K562 treated with DMSO at 1 percent for 48 hours (cell line): ENCODE data around the gene SRSF7. TPM values are rescaled to one million over a fixed set of nuclear protein-coding genes. Genes with fewer than 3 reads are reported as not detected.

Experiments
- total RNA-seq: library from RNA; unstranded; fragments of 300-600 nt; gene quantifications from 2 replicates; pipeline ENCODE4 v1.2.3, GENCODE V29; 2022; ENCODE audit warnings: low replicate concordance; ENCODE audit errors: extremely low read depth

Gene SRSF7
- total RNA-seq: not detected in 2 replicates

GRCh38 chr2:38750891-38751595 lies at the start of gene SRSF7:
TSS of gene SRSF7 (minus strand) at chr2:38751361. CDS start at chr2:38751256, 105 bp downstream.

Other genes with a start within 250 kb of the SRSF7 start
- gene HNRNPLL, start 148.4 kb downstream of the SRSF7 start, total RNA-seq: not detected in 2 replicates
- gene GALM, start 85.2 kb downstream of the SRSF7 start, total RNA-seq: not detected in 2 replicates
- gene GEMIN6, start 26.8 kb upstream of the SRSF7 start, total RNA-seq: not detected in 2 replicates
- not detected in 2 replicates for gene DHX57, start 124.6 kb upstream of the SRSF7 start, total RNA-seq
- gene MORN2, start 124.6 kb upstream of the SRSF7 start, total RNA-seq: not detected in 2 replicates
- not detected in 2 replicates for gene ARHGEF33, start 138.5 kb upstream of the SRSF7 start, total RNA-seq